ENCODE results near the gene AGPAT4. TPM values are rescaled to one million over a fixed set of nuclear protein-coding genes. Genes with fewer than 3 reads are reported as not detected.

The AGPAT4 gene
- polyA plus RNA-seq, 1 donor (not counting 4 experiments of a cell fraction or from before 2014, with no cell fraction given), result 8.4 TPM

GRCh38 chr6:161274898-161275297, 1.0 kb upstream of the AGPAT4 start:
- Histone ChIP-seq H3K9ac (ENCODE audit: control insufficient read depth, extremely low read depth, insufficient read depth, low read length) (no peak overlapping the region), H3K4me1 (ENCODE audit: control insufficient read depth, extremely low read depth, insufficient read depth, low read length) (peaks cover 6% of the 10 kb centered on the region), H3K27ac (ENCODE audit: control insufficient read depth, insufficient read depth, low read length) (no peak overlapping the region), H3K9me1 (ENCODE audit: control insufficient read depth, extremely low read depth, insufficient read depth, low read length) (no peaks in the 10 kb centered on the region), H2AFZ (ENCODE audit: control insufficient read depth, low read length) (peak overlapping the region; percentile 33), H3K4me3 (ENCODE audit: control insufficient read depth in 2 of 3, extremely low read depth in 1 of 3, insufficient read depth in 2 of 3, low read depth in 1 of 3, low read length in 3 of 3) (no peak overlapping the region), H3K36me3 (ENCODE audit: control insufficient read depth in 2 of 2, extremely low read depth in 1 of 2, insufficient read depth in 2 of 2, low read length in 2 of 2) (no peaks in the 10 kb centered on the region), H3K27me3 (ENCODE audit: control insufficient read depth, extremely low read depth, insufficient read depth, low read length) (no peaks in the 10 kb centered on the region), H3K79me2 (ENCODE audit: control insufficient read depth, insufficient read depth, low read length) (peaks cover 6% of the 10 kb centered on the region), H4K20me1 (ENCODE audit: control insufficient read depth, extremely low read depth, insufficient read depth, low read length) (no peaks in the 10 kb centered on the region), H3K9me3 (ENCODE audit: control insufficient read depth, low read depth, low read length) (no peaks in the 10 kb centered on the region), H3K4me2 (ENCODE audit: control insufficient read depth, extremely low read depth, insufficient read depth, low read depth, low read length) (peak overlapping the region; percentile 96)
- no peak for TF ChIP-seq EZH2 (IDR thresholded peaks at IDR 0.05; ENCODE audit: low read length)
- TF ChIP-seq, protein P1, sequence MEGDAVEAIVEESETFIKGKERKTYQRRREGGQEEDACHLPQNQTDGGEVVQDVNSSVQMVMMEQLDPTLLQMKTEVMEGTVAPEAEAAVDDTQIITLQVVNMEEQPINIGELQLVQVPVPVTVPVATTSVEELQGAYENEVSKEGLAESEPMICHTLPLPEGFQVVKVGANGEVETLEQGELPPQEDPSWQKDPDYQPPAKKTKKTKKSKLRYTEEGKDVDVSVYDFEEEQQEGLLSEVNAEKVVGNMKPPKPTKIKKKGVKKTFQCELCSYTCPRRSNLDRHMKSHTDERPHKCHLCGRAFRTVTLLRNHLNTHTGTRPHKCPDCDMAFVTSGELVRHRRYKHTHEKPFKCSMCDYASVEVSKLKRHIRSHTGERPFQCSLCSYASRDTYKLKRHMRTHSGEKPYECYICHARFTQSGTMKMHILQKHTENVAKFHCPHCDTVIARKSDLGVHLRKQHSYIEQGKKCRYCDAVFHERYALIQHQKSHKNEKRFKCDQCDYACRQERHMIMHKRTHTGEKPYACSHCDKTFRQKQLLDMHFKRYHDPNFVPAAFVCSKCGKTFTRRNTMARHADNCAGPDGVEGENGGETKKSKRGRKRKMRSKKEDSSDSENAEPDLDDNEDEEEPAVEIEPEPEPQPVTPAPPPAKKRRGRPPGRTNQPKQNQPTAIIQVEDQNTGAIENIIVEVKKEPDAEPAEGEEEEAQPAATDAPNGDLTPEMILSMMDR (optimal IDR thresholded peaks at IDR 0.05 in 1 of 3, IDR thresholded peaks at IDR 0.05 in 1 of 3, conservative IDR thresholded peaks at IDR 0.05 in 1 of 3; ENCODE audit: extremely low read depth in 1 of 3, insufficient read depth in 2 of 3, low read length in 3 of 3), result no peak
- dilution Hi-C loops (cut with MboI; ENCODE audit: extremely low pct_ligation_motif_present, low sequenced_read_pairs), result no loop called here
- no peak for FAIRE-seq
- no peak for DNase-seq (ENCODE audit: low read depth, low spot score)

- peak overlapping the region; percentile 88 for H3K9ac ChIP-seq (ENCODE audit: control insufficient read depth, extremely low read depth, insufficient read depth, low read length)
- no peaks in the 10 kb centered on the region for H4K20me1 ChIP-seq (ENCODE audit: control insufficient read depth, extremely low read depth, insufficient read depth, low read length)
- H3K9me3 ChIP-seq (ENCODE audit: control insufficient read depth, low read depth, low read length), result no peaks in the 10 kb centered on the region
- TF ChIP-seq EZH2 (IDR thresholded peaks at IDR 0.05; ENCODE audit: low read length), result no peak
- TF ChIP-seq, protein P1 (optimal IDR thresholded peaks at IDR 0.05 in 1 of 3, IDR thresholded peaks at IDR 0.05 in 1 of 3, conservative IDR thresholded peaks at IDR 0.05 in 1 of 3; ENCODE audit: extremely low read depth in 1 of 3, insufficient read depth in 2 of 3, low read length in 3 of 3), result no peak
- no peaks in the 10 kb centered on the region for H3K9me1 ChIP-seq (ENCODE audit: control insufficient read depth, extremely low read depth, insufficient read depth, low read length)
- peak overlapping the region; percentile 49 to 92 (median 89) for H3K4me3 ChIP-seq (ENCODE audit: control insufficient read depth in 2 of 3, extremely low read depth in 1 of 3, insufficient read depth in 2 of 3, low read depth in 1 of 3, low read length in 3 of 3)
- peaks cover 6% of the 10 kb centered on the region for H3K79me2 ChIP-seq (ENCODE audit: control insufficient read depth, insufficient read depth, low read length)
- H3K27ac ChIP-seq (ENCODE audit: control insufficient read depth, insufficient read depth, low read length), result peak overlapping the region; percentile 86
- H2AFZ ChIP-seq (ENCODE audit: control insufficient read depth, low read length), result peak overlapping the region; percentile 89
- peak overlapping the region; percentile 96 for H3K4me2 ChIP-seq (ENCODE audit: control insufficient read depth, extremely low read depth, insufficient read depth, low read depth, low read length)
- no peak for DNase-seq (ENCODE audit: low read depth, low spot score)
- no peak for FAIRE-seq
- H3K4me1 ChIP-seq (ENCODE audit: control insufficient read depth, extremely low read depth, insufficient read depth, low read length), result peaks cover 6% of the 10 kb centered on the region
- dilution Hi-C loops (cut with MboI; ENCODE audit: extremely low pct_ligation_motif_present, low sequenced_read_pairs), result no loop called here
- no peaks in the 10 kb centered on the region for H3K36me3 ChIP-seq (ENCODE audit: control insufficient read depth in 2 of 2, extremely low read depth in 1 of 2, insufficient read depth in 2 of 2, low read length in 2 of 2)
- no peaks in the 10 kb centered on the region for H3K27me3 ChIP-seq (ENCODE audit: control insufficient read depth, extremely low read depth, insufficient read depth, low read length)
Observed at GRCh38 chr6:161274488-161274858, 612 bp upstream of the AGPAT4 start.
